BE2C (cell line): ENCODE results near the gene POU5F2.
A peak's percentile ranks its signal among the peaks of the same experiment; 100 is the strongest.

Source experiments
- DNase-seq: peaks from one replicate; pipeline ENCODE4 v3.0.0-alpha.2; 2020
- H3K27me3 ChIP-seq: fragments of 250-450 bp; sonication (Bioruptor Pico); 2 replicates; pipeline ENCODE4 v1.5.1; 2020; ENCODE audit warnings: mild to moderate bottlenecking
- H3K36me3 ChIP-seq: fragments of 250-450 bp; sonication (Bioruptor Pico); 2 replicates; pipeline ENCODE4 v1.5.1; 2020; ENCODE audit warnings: mild to moderate bottlenecking
- H3K4me1 ChIP-seq: fragments of 250-450 bp; sonication (Bioruptor Pico); 2 replicates; pipeline ENCODE4 v1.5.1; 2020
- H3K4me3 ChIP-seq: 2 replicates; pipeline ENCODE4 v1.5.1; 2011; ENCODE audit warnings: low read depth, low read length
- H3K9me3 ChIP-seq: fragments of 250-450 bp; sonication (Bioruptor Pico); 2 replicates; pipeline ENCODE4 v1.5.1; 2020
- TF ChIP-seq, protein P1 (sequence below): IDR thresholded peaks from 2 replicates; pipeline ENCODE4 v1.5.1; 2012; ENCODE audit warnings: mild to moderate bottlenecking, low read depth, low read length

Gene POU5F2

DNA sequence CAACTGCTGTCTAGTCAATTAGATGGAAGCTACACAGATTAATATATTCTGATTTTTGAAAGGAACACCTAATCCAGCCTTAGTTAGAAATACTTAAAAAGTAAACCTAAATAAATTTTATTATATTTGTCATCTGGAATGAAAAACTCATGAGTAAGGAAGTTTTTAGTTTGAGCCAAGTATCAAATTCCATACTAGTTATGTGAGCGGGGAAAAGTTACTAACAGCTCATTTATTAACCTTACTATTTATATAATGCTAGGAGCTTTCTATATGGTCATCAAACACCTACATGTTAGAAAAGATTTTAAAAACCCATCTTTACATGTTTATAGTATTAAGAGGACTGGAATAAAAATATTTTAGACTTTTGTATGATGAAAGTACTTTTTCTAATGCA is 41.6 kb upstream of the POU5F2 start:
- H3K9me3 ChIP-seq: no peaks in the 10 kb centered on the region
- DNase-seq: no peak
- H3K36me3 ChIP-seq: no peaks in the 10 kb centered on the region
- H3K4me3 ChIP-seq: no peak overlapping the region
- no peaks in the 10 kb centered on the region for H3K27me3 ChIP-seq
- H3K4me1 ChIP-seq: no peaks in the 10 kb centered on the region
- TF ChIP-seq, protein P1, sequence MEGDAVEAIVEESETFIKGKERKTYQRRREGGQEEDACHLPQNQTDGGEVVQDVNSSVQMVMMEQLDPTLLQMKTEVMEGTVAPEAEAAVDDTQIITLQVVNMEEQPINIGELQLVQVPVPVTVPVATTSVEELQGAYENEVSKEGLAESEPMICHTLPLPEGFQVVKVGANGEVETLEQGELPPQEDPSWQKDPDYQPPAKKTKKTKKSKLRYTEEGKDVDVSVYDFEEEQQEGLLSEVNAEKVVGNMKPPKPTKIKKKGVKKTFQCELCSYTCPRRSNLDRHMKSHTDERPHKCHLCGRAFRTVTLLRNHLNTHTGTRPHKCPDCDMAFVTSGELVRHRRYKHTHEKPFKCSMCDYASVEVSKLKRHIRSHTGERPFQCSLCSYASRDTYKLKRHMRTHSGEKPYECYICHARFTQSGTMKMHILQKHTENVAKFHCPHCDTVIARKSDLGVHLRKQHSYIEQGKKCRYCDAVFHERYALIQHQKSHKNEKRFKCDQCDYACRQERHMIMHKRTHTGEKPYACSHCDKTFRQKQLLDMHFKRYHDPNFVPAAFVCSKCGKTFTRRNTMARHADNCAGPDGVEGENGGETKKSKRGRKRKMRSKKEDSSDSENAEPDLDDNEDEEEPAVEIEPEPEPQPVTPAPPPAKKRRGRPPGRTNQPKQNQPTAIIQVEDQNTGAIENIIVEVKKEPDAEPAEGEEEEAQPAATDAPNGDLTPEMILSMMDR: no peak

DNA sequence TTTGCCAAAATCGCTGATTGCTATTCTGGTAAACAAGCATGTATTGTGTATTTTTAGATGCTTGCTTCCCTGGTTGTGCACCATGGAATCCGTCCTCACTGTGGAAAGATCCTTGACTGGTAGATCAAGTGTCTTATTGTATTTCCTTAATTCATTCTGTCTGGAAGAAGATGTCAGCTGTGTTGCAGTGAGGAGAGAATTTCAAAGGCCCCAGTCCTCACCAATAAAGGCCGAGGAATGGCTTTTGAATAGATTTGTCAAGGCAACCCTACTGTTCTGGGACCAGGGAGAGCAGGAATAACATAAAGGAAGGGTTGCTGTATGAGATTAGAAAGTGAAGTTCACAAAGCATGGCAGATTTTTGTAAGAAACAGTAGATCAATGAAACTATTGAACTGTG is 36.2 kb upstream of the POU5F2 start:
- Histone ChIP-seq H3K36me3 (no peaks in the 10 kb centered on the region), H3K4me3 (no peak overlapping the region), H3K27me3 (no peaks in the 10 kb centered on the region), H3K9me3 (no peaks in the 10 kb centered on the region), H3K4me1 (no peaks in the 10 kb centered on the region)
- TF ChIP-seq, protein P1: no peak
- no peak for DNase-seq

DNA sequence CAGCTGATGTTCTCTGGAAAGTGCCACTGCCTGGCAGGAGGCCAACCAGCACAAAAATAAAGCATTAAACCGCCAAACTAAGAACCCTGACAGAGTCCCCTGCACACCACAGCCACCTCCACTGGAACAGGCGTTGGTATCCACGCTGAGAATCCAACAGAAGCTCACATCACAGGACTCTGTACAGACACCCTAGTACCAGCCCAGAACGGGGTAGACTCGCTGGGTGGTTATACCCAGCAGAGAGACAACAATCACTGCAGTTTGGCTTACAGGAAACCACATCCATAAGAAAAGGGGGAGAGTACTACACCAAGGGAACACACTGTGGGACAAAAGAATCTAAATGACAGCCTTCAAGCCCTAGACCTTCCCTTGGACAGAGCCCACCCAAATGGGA is 15.0 kb upstream of the POU5F2 start:
- TF ChIP-seq, protein P1: no peak
- Histone ChIP-seq H3K4me3 (no peak overlapping the region), H3K27me3 (no peaks in the 10 kb centered on the region), H3K36me3 (no peaks in the 10 kb centered on the region), H3K4me1 (no peaks in the 10 kb centered on the region), H3K9me3 (no peaks in the 10 kb centered on the region; the same call in none of the 2 replicates)
- peak; percentile 8 for DNase-seq

DNA sequence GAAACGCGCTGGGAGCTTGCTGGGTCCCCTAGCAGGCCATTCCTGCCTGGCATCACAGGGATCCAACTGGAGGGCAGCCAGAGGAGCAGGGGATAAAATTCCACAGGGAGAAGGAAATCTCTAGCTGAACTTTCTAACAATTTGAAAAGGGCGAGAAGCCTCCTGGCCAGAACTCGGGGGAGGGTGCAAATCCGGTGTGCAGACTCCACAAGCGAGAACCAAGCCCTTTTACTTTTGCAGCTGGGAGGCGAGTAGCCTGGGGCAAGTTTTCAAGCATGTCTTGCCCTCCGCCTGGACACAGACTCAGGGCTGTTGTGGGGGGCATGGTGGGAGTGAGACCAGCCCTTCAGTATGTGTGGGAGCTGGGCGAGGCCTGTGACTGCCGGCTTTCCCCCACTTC is 14.3 kb upstream of the POU5F2 start:
- TF ChIP-seq, protein P1: no peak
- no peaks in the 10 kb centered on the region for H3K4me1 ChIP-seq
- DNase-seq: no peak

DNA sequence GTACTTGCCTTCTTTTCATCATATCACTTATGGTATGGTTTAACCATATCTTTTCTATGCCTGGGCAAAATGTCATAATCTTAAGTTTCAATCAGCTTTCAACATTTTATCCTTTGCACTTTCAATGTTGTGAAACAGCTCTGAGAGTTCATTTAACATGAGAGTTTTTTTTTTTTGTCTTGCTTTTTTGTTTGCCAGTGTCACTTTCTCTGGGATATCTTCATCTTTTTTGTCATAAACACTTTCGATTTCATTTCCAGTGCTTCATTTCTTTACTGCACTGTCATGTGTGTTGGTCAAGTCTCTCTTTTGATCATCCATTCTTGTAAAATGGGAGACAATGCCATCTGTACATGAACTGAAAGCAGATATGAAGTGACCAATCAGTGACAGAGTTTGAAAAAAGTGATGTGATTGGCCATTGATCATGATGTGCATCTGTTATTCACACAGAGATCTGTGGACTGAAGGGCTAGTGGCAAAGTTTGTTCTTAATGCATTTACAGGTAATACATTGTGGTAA is 7.5 kb upstream of the POU5F2 start:
- Histone ChIP-seq H3K4me1 (no peaks in the 10 kb centered on the region), H3K36me3 (no peaks in the 10 kb centered on the region), H3K4me3 (no peak overlapping the region), H3K27me3 (no peaks in the 10 kb centered on the region), H3K9me3 (no peaks in the 10 kb centered on the region)
- no peak for DNase-seq
- TF ChIP-seq, protein P1: no peak

More for the DNA sequence above, 14.3 kb upstream of the POU5F2 start:
- Histone ChIP-seq H3K27me3 (no peaks in the 10 kb centered on the region), H3K9me3 (no peaks in the 10 kb centered on the region), H3K4me3 (no peak overlapping the region), H3K36me3 (no peaks in the 10 kb centered on the region)

DNA sequence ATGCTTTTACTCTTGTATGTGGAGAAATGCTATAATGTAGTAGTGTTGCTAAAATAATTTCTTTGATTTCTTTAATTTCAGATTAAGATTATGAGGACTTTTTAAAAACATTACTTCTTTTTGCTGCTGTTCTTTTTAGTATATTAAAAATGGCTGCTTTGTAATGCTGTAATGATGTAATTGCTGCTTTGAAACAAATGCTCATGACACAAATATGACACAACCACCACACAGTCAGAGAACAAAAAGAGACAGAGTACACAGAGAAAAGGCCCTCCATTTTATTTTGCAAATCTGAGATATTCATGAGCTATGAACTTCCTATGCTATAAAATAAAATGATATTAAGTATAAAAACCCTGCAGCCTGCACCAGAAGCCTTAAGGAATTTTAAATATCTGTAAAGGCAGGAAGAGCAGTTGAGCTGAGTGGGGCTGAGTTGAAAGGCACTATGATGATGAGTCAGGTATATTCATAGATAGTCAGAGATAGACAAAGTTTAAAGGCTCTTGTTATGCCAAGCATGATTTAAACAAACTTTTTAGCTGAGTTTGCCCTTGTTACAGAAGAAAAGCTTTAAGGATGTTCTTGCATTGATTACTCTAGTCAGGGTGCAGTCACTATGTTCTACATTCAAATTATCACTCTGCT is 5.1 kb upstream of the POU5F2 start:
- DNase-seq: no peak

More for the DNA sequence above, 5.1 kb upstream of the POU5F2 start:
- Histone ChIP-seq H3K27me3 (no peaks in the 10 kb centered on the region), H3K4me1 (no peaks in the 10 kb centered on the region), H3K36me3 (no peaks in the 10 kb centered on the region), H3K9me3 (no peaks in the 10 kb centered on the region), H3K4me3 (no peak overlapping the region)
- TF ChIP-seq, protein P1: no peak
